ENCODE data around the gene ACOT13.
"Not testable (repeated sequence)": the region's sequence is repeated elsewhere in the genome, so short reads cannot be mapped to it uniquely, and the experiment has no call there.

ACOT13 gene

GRCh38 chr6:24720604-24721460, 54.0 kb downstream of the ACOT13 start:
- no peaks in the 10 kb centered on the region for H3K27me3 ChIP-seq (ENCODE audit: control insufficient read depth, low read length)
- H3K36me3 ChIP-seq (ENCODE audit: control insufficient read depth, low read length), result peaks cover 44% of the 10 kb centered on the region
- no peaks in the 10 kb centered on the region for H3K9me2 ChIP-seq (replicated peaks; ENCODE audit: control insufficient read depth, low read length)
- H3K79me2 ChIP-seq (ENCODE audit: control insufficient read depth, low read length), result peaks cover 49% of the 10 kb centered on the region
- TF ChIP-seq, protein P1, sequence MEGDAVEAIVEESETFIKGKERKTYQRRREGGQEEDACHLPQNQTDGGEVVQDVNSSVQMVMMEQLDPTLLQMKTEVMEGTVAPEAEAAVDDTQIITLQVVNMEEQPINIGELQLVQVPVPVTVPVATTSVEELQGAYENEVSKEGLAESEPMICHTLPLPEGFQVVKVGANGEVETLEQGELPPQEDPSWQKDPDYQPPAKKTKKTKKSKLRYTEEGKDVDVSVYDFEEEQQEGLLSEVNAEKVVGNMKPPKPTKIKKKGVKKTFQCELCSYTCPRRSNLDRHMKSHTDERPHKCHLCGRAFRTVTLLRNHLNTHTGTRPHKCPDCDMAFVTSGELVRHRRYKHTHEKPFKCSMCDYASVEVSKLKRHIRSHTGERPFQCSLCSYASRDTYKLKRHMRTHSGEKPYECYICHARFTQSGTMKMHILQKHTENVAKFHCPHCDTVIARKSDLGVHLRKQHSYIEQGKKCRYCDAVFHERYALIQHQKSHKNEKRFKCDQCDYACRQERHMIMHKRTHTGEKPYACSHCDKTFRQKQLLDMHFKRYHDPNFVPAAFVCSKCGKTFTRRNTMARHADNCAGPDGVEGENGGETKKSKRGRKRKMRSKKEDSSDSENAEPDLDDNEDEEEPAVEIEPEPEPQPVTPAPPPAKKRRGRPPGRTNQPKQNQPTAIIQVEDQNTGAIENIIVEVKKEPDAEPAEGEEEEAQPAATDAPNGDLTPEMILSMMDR (IDR thresholded peaks at IDR 0.05; ENCODE audit: low read depth, low read length, poor library complexity, severe bottlenecking), result no peak
- no peak for TF ChIP-seq EZH2phosphoT487 (IDR thresholded peaks at IDR 0.05; ENCODE audit: borderline replicate concordance, low read length)
- peaks cover 7% of the 10 kb centered on the region; the same call in 1 of the 2 replicates for H3F3A ChIP-seq (ENCODE audit: control insufficient read depth, insufficient read depth)
- peaks cover 22% of the 10 kb centered on the region for H4K20me1 ChIP-seq (ENCODE audit: control insufficient read depth, insufficient read depth, low read depth, low read length)
- H3K4me2 ChIP-seq (ENCODE audit: low read length), result peak overlapping the region; percentile 86
- H3K9me3 ChIP-seq (ENCODE audit: control insufficient read depth, insufficient read depth, low read length), result no peaks in the 10 kb centered on the region
- H3K27ac ChIP-seq (ENCODE audit: low read depth, low read length), result peak overlapping the region; percentile 82
- peak overlapping the region; percentile 94 for H3K4me3 ChIP-seq (ENCODE audit: low read length)
- H3K4me1 ChIP-seq (ENCODE audit: control insufficient read depth, low read length), result peaks cover 51% of the 10 kb centered on the region

DNA sequence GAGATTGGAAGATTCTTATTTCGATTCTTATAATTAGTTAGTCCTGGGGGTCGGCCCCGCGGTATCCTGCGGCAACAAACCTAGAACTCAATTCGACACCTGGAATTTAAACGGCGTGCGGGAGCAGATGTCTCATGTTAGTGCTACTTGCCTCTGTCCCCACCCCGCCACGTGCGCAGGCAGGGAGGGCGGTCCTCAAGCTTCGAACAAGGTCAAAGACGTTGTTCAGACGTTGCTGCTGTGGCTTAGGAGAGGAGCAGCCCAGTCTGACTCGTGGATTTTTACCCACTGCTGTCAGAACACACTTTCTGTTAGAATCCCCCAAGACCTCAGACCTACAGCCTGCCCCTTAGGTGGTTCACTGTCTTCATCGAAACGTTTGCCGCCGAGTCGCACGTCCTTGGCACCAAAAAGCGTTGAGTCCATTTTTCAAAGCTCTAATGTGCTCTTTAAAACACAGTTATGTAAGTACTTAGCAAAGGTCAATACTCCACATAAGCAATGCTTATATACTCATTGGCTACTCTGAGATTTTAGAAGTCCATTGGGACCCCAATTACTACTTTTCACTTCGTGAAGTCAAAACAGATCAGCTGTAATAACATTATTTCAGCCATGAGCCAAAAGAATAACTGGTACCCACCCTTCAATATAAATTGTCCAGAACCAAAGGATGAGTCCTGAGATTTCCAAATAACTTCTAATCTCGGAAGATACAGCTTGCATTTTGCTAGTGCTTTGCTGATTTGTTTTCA, 54.8 kb downstream of the ACOT13 start:
- Histone ChIP-seq H3K36me3 (ENCODE audit: control insufficient read depth, low read length) (peaks cover 36% of the 10 kb centered on the region), H4K20me1 (ENCODE audit: control insufficient read depth, insufficient read depth, low read depth, low read length) (peaks cover 22% of the 10 kb centered on the region), H3K27ac (ENCODE audit: low read depth, low read length) (peak overlapping the region; percentile 82), H3K27me3 (ENCODE audit: control insufficient read depth, low read length) (no peaks in the 10 kb centered on the region), H3K79me2 (ENCODE audit: control insufficient read depth, low read length) (peaks cover 40% of the 10 kb centered on the region), H3K9me2 (replicated peaks; ENCODE audit: control insufficient read depth, low read length) (no peaks in the 10 kb centered on the region), H3K4me1 (ENCODE audit: control insufficient read depth, low read length) (peaks cover 43% of the 10 kb centered on the region), H3F3A (ENCODE audit: control insufficient read depth, insufficient read depth) (peaks cover 7% of the 10 kb centered on the region; the same call in 1 of the 2 replicates), H3K4me2 (ENCODE audit: low read length) (peak overlapping the region; percentile 84), H3K9me3 (ENCODE audit: control insufficient read depth, insufficient read depth, low read length) (no peaks in the 10 kb centered on the region), H3K4me3 (ENCODE audit: low read length) (peak overlapping the region; percentile 80)
- TF ChIP-seq EZH2phosphoT487 (IDR thresholded peaks at IDR 0.05; ENCODE audit: borderline replicate concordance, low read length), result no peak
- TF ChIP-seq, protein P1 (IDR thresholded peaks at IDR 0.05; ENCODE audit: low read depth, low read length, poor library complexity, severe bottlenecking), result no peak

- H3K36me3 ChIP-seq (ENCODE audit: control insufficient read depth, low read length), result peaks cover 20% of the 10 kb centered on the region
- no peak overlapping the region for H3K27ac ChIP-seq (ENCODE audit: low read depth, low read length)
- H3K9me2 ChIP-seq (replicated peaks; ENCODE audit: control insufficient read depth, low read length), result no peaks in the 10 kb centered on the region
- no peaks in the 10 kb centered on the region for H3K9me3 ChIP-seq (ENCODE audit: control insufficient read depth, insufficient read depth, low read length)
- H3K27me3 ChIP-seq (ENCODE audit: control insufficient read depth, low read length), result no peaks in the 10 kb centered on the region
- peaks cover 26% of the 10 kb centered on the region for H3K4me1 ChIP-seq (ENCODE audit: control insufficient read depth, low read length)
- H3K4me2 ChIP-seq (ENCODE audit: low read length), result no peak overlapping the region
- H3K79me2 ChIP-seq (ENCODE audit: control insufficient read depth, low read length), result peaks cover 24% of the 10 kb centered on the region
- TF ChIP-seq EZH2phosphoT487 (IDR thresholded peaks at IDR 0.05; ENCODE audit: borderline replicate concordance, low read length), result no peak
- TF ChIP-seq, protein P1 (IDR thresholded peaks at IDR 0.05; ENCODE audit: low read depth, low read length, poor library complexity, severe bottlenecking), result no peak
- peaks cover 9% of the 10 kb centered on the region for H4K20me1 ChIP-seq (ENCODE audit: control insufficient read depth, insufficient read depth, low read depth, low read length)
- no peak overlapping the region for H3K4me3 ChIP-seq (ENCODE audit: low read length)
- peaks cover 7% of the 10 kb centered on the region; the same call in 1 of the 2 replicates for H3F3A ChIP-seq (ENCODE audit: control insufficient read depth, insufficient read depth)
Observed at GRCh38 chr6:24723270-24723669, 56.4 kb downstream of the ACOT13 start.

GRCh38 chr6:24730653-24731052, 63.8 kb downstream of the ACOT13 start:
- H3K9me2 ChIP-seq (replicated peaks; ENCODE audit: control insufficient read depth, low read length); H3K27ac ChIP-seq (ENCODE audit: low read depth, low read length); H3K79me2 ChIP-seq (ENCODE audit: control insufficient read depth, low read length); H3K27me3 ChIP-seq (ENCODE audit: control insufficient read depth, low read length); H3K4me3 ChIP-seq (ENCODE audit: low read length); H4K20me1 ChIP-seq (ENCODE audit: control insufficient read depth, insufficient read depth, low read depth, low read length); H3F3A ChIP-seq (ENCODE audit: control insufficient read depth, insufficient read depth); H3K36me3 ChIP-seq (ENCODE audit: control insufficient read depth, low read length); H3K4me2 ChIP-seq (ENCODE audit: low read length): not testable (repeated sequence)
- Histone ChIP-seq H3K9me3 (ENCODE audit: control insufficient read depth, insufficient read depth, low read length) (peaks cover 25% of the 10 kb centered on the region), H3K4me1 (ENCODE audit: control insufficient read depth, low read length) (peaks cover 13% of the 10 kb centered on the region)

DNA sequence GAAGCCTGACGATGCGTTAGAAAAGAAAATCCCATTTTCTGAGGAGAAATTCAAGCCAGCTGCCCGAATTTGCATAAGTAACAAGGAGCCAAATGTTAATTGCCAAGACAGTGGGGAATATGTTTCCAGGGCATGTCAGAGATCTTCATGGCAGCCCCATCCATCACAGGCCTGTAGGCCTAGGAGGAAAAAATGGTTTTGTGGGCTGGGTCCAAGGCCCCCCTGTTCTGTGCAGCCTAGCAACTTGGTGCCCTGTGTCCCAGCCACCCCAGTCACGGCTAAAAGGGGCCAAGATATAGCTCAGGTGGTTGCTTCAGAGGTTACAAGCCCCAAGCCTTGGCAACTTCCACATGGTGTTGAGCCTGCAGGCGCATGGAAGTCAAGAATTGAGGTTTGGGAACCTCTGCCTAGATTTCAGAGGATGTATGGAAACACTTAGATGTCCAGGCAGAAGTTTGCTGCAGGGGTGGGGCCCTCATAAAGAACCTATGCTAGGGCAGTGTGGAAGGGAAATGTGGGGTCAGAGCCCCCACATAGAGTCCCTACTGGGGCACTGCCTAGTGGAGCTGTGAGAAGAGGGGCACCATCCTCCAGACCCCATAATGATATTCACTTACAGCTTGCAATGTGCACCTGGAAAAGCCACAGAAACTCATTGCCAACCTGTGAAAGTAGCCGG, 64.7 kb downstream of the ACOT13 start:
- not testable (repeated sequence) for H3K4me2 ChIP-seq (ENCODE audit: low read length); H3F3A ChIP-seq (ENCODE audit: control insufficient read depth, insufficient read depth); H3K79me2 ChIP-seq (ENCODE audit: control insufficient read depth, low read length); H3K9me2 ChIP-seq (replicated peaks; ENCODE audit: control insufficient read depth, low read length); H3K27ac ChIP-seq (ENCODE audit: low read depth, low read length); H3K36me3 ChIP-seq (ENCODE audit: control insufficient read depth, low read length); H3K4me3 ChIP-seq (ENCODE audit: low read length); H4K20me1 ChIP-seq (ENCODE audit: control insufficient read depth, insufficient read depth, low read depth, low read length); H3K27me3 ChIP-seq (ENCODE audit: control insufficient read depth, low read length)
- peaks cover 13% of the 10 kb centered on the region for H3K4me1 ChIP-seq (ENCODE audit: control insufficient read depth, low read length)
- H3K9me3 ChIP-seq (ENCODE audit: control insufficient read depth, insufficient read depth, low read length), result peaks cover 25% of the 10 kb centered on the region
